Mesenchymal stem cell (in vitro differentiated cells and primary cell): ENCODE data around the gene NPW.

Experiments used
- DNase-seq: peaks from one replicate; pipeline ENCODE4 v3.0.0-alpha.2; 2013
- H2AFZ ChIP-seq: one replicate; pipeline ENCODE4 v1.6.1; 2013; ENCODE audit warnings: low read depth, mild to moderate bottlenecking, control low read depth, inconsistent platforms, low read length, moderate library complexity
- H2AK5ac ChIP-seq: 2 replicates; pipeline ENCODE4 v1.6.1; 2013; ENCODE audit warnings: low read length, moderate library complexity, mild to moderate bottlenecking, inconsistent platforms; ENCODE audit not compliant: severe bottlenecking
- H2BK120ac ChIP-seq: one replicate; pipeline ENCODE4 v1.6.1; 2013; ENCODE audit warnings: low read depth, mild to moderate bottlenecking, inconsistent platforms, low read length, moderate library complexity
- H2BK12ac ChIP-seq, 2 experiments: one replicate each; pipeline ENCODE4 v1.6.1; 2013; ENCODE audit warnings: inconsistent platforms in 2 of 2, low read length in 2 of 2, mild to moderate bottlenecking in 2 of 2, moderate library complexity in 2 of 2, control low read depth in 1 of 2
- H2BK15ac ChIP-seq: one replicate; pipeline ENCODE4 v1.6.1; 2013; ENCODE audit warnings: mild to moderate bottlenecking, low read depth, inconsistent platforms; ENCODE audit not compliant: poor library complexity, severe bottlenecking
- H2BK5ac ChIP-seq: 2 replicates; pipeline ENCODE4 v1.6.1; 2013; ENCODE audit warnings: low read depth, mild to moderate bottlenecking, low read length, control low read depth, inconsistent platforms; ENCODE audit not compliant: poor library complexity, severe bottlenecking
- H3K14ac ChIP-seq, 2 experiments: one replicate each; pipeline ENCODE4 v1.6.1; 2013; ENCODE audit warnings: inconsistent platforms in 2 of 2, low read length in 2 of 2, control low read depth in 1 of 2, mild to moderate bottlenecking in 1 of 2, moderate library complexity in 1 of 2
- H3K18ac ChIP-seq, 2 experiments: one replicate each; pipeline ENCODE4 v1.6.1; 2013; ENCODE audit warnings: inconsistent platforms in 2 of 2, low read length in 2 of 2, control low read depth in 1 of 2, low read depth in 1 of 2, mild to moderate bottlenecking in 1 of 2
- H3K23ac ChIP-seq, 2 experiments: one replicate each; pipeline ENCODE4 v1.6.1; 2013; ENCODE audit warnings: inconsistent platforms in 2 of 2, low read length in 2 of 2, mild to moderate bottlenecking in 2 of 2, moderate library complexity in 2 of 2, control low read depth in 1 of 2
- H3K27ac ChIP-seq: 2 replicates; pipeline ENCODE4 v1.5.1; 2013; ENCODE audit warnings: mild to moderate bottlenecking, moderate library complexity, low read length, control low read depth, inconsistent platforms; ENCODE audit not compliant: poor library complexity, severe bottlenecking
- H3K27me3 ChIP-seq, 2 experiments: 2 replicates each; pipeline versions ENCODE4 v1.6.1 to v1.7.0; 2013; ENCODE audit warnings: low read length in 2 of 2, mild to moderate bottlenecking in 2 of 2, moderate library complexity in 2 of 2, control low read depth in 1 of 2, inconsistent platforms in 1 of 2; ENCODE audit not compliant: control insufficient read depth in 1 of 2, insufficient read depth in 1 of 2
- H3K36me3 ChIP-seq, 2 experiments: 2 replicates each; pipeline versions ENCODE4 v1.6.1 to v1.7.0; 2013; ENCODE audit warnings: low read length in 2 of 2, control low read depth in 1 of 2, inconsistent platforms in 1 of 2, low read depth in 1 of 2, mild to moderate bottlenecking in 1 of 2; ENCODE audit not compliant: insufficient read depth in 2 of 2, control insufficient read depth in 1 of 2
- H3K4ac ChIP-seq, 2 experiments: one replicate each; pipeline ENCODE4 v1.6.1; 2013; ENCODE audit warnings: inconsistent platforms in 2 of 2, low read length in 2 of 2, mild to moderate bottlenecking in 2 of 2, moderate library complexity in 2 of 2, control low read depth in 1 of 2, low read depth in 1 of 2
- H3K4me1 ChIP-seq: 2 replicates; pipeline ENCODE4 v1.6.1; 2013; ENCODE audit warnings: low read depth, low read length, control low read depth; ENCODE audit not compliant: control insufficient read depth, insufficient read depth
- H3K4me2 ChIP-seq: 2 replicates; pipeline ENCODE4 v1.6.1; 2013; ENCODE audit warnings: low read length, mild to moderate bottlenecking, inconsistent platforms; ENCODE audit not compliant: poor library complexity, severe bottlenecking
- H3K4me3 ChIP-seq, 2 experiments: 2 replicates each; pipeline versions ENCODE4 v1.5.1 to v1.7.0; 2013; ENCODE audit warnings: low read length in 2 of 2, mild to moderate bottlenecking in 2 of 2, control low read depth in 1 of 2, low read depth in 1 of 2; ENCODE audit not compliant: insufficient read depth in 1 of 2
- H3K79me1 ChIP-seq: replicated peaks from 2 replicates; pipeline ENCODE4 v1.6.1; 2013; ENCODE audit warnings: mild to moderate bottlenecking, control low read depth, low read length, inconsistent platforms; ENCODE audit not compliant: poor library complexity, severe bottlenecking
- H3K9ac ChIP-seq: 2 replicates; pipeline ENCODE4 v1.7.0; 2013; ENCODE audit warnings: mild to moderate bottlenecking, low read length, moderate library complexity
- H3K9me3 ChIP-seq: 2 replicates; pipeline ENCODE4 v1.7.0; 2013; ENCODE audit warnings: mild to moderate bottlenecking, low read length; ENCODE audit not compliant: control insufficient read depth
- H4K8ac ChIP-seq: one replicate; pipeline ENCODE4 v1.6.1; 2013; ENCODE audit warnings: inconsistent platforms, mild to moderate bottlenecking, low read length, moderate library complexity
- H4K91ac ChIP-seq: one replicate; pipeline ENCODE4 v1.6.1; 2013; ENCODE audit warnings: mild to moderate bottlenecking, low read length, inconsistent platforms
- WGBS: methylation state at CpG from one replicate; pipeline ENCODE4 v1.1.7; 2013; ENCODE audit warnings: mixed read lengths; 5-methylcytosine and 5-hydroxymethylcytosine counted together

The NPW gene

DNA sequence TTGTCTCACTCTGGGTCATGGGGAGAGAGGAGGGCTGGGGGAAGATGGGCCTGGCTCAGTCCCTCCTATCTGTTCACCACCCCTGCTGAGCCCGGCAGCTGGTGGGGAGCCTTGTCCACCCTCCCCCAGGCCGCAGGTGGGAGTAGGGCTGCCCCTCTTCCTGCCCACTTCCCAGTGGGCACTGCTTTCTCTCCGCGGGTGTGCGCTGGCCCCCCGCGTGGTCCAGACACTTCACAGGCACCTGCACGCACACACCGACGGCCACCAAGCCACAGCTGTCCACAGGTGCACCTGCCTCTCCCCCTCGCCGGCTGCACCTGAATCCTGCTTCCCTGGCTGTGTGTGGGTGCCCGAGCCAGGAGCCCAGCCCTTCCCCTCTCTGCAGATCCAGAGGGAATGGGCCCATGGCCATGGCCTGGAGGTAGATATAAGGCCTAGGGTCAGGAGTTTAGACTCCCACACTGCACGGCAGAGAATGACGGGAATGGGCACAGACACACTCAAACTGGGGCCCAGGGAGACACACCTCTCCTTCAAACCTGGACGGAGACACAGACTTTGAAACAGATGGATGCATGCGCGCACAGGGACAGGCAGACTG, 9.1 kb downstream of the NPW start:
- H3K4me1 ChIP-seq, result peaks cover 70% of the 10 kb centered on the region
- H3K79me1 ChIP-seq, result peaks cover 7% of the 10 kb centered on the region
- H3K27ac ChIP-seq, result no peak overlapping the region
- no peak overlapping the region for H2BK120ac ChIP-seq
- H3K18ac ChIP-seq, result no peak overlapping the region
- H3K4me3 ChIP-seq, result peak overlapping the region in 1 of 2 experiments; percentile 9
- H3K23ac ChIP-seq, result no peak overlapping the region
- no peak for DNase-seq
- H3K4me2 ChIP-seq, result peak overlapping the region; percentile 64
- no peak overlapping the region for H3K14ac ChIP-seq
- H3K9ac ChIP-seq, result no peak overlapping the region
- no peak overlapping the region for H3K4ac ChIP-seq
- H4K91ac ChIP-seq, result no peak overlapping the region
- no peak overlapping the region for H2BK5ac ChIP-seq
- H2BK15ac ChIP-seq, result no peak overlapping the region
- H3K9me3 ChIP-seq, result no peaks in the 10 kb centered on the region
- WGBS, result 97% methylated on average over 18 of the region's 18 CpGs
- H3K36me3 ChIP-seq, result peaks cover 0 to 37% of the 10 kb centered on the region in 2 experiments
- no peak overlapping the region for H2AFZ ChIP-seq
- peaks cover 0 to 15% of the 10 kb centered on the region in 2 experiments for H3K27me3 ChIP-seq
- peak overlapping the region in 1 of 2 experiments; percentile 10 for H2BK12ac ChIP-seq
- H2AK5ac ChIP-seq, result no peak overlapping the region
- no peak overlapping the region for H4K8ac ChIP-seq

GRCh38 chr16:2029350-2029749, 9.8 kb downstream of the NPW start:
- WGBS, result 91% methylated on average over 22 of the region's 22 CpGs
- no peak overlapping the region for H2BK15ac ChIP-seq
- H3K4me2 ChIP-seq, result no peak overlapping the region
- no peak overlapping the region for H3K18ac ChIP-seq
- no peak overlapping the region for H4K91ac ChIP-seq
- H3K9ac ChIP-seq, result no peak overlapping the region
- no peak overlapping the region for H3K4me3 ChIP-seq
- no peak overlapping the region for H2AK5ac ChIP-seq
- peaks cover 0 to 37% of the 10 kb centered on the region in 2 experiments for H3K36me3 ChIP-seq
- H3K79me1 ChIP-seq, result peaks cover 7% of the 10 kb centered on the region
- DNase-seq, result no peak
- no peak overlapping the region for H3K23ac ChIP-seq
- H3K4ac ChIP-seq, result no peak overlapping the region
- no peak overlapping the region for H3K14ac ChIP-seq
- no peak overlapping the region for H2BK5ac ChIP-seq
- no peaks in the 10 kb centered on the region for H3K9me3 ChIP-seq
- no peak overlapping the region for H4K8ac ChIP-seq
- H3K27me3 ChIP-seq, result peaks cover 0 to 15% of the 10 kb centered on the region in 2 experiments
- no peak overlapping the region for H2BK12ac ChIP-seq
- H2BK120ac ChIP-seq, result no peak overlapping the region
- peaks cover 69% of the 10 kb centered on the region for H3K4me1 ChIP-seq
- H3K27ac ChIP-seq, result no peak overlapping the region
- H2AFZ ChIP-seq, result no peak overlapping the region

DNA sequence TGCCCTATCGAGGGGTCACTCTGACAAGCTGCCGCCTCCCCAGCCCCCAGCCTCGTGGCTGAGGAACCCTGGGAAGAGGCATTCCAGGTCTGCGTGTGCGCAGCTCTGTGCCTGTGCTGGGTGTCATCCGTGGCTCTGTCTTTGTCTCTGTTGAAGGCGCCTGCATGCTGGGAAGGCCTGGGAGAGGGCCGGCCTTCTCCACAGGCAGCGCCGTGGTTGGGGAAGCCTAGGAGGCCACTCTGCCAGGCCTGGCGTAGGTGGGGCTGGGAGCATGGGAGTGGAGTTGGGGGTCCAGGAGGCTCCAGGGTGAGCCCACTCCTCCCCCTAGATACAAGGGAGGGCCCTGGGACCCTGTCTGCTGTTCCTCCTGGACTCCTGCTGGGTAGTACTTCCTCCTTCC, 10.5 kb downstream of the NPW start:
- Histone ChIP-seq H2AK5ac (peak overlapping the region; percentile 72), H2BK120ac (no peak overlapping the region), H3K18ac (no peak overlapping the region), H3K14ac (no peak overlapping the region), H3K23ac (no peak overlapping the region), H2AFZ (no peak overlapping the region), H3K36me3 (peaks cover 0 to 41% of the 10 kb centered on the region in 2 experiments), H3K4ac (no peak overlapping the region), H3K9ac (no peak overlapping the region), H3K4me1 (peaks cover 74% of the 10 kb centered on the region), H4K91ac (peak overlapping the region; percentile 55), H2BK12ac (no peak overlapping the region), H3K27me3 (peaks cover 0 to 15% of the 10 kb centered on the region in 2 experiments), H3K79me1 (peaks cover 7% of the 10 kb centered on the region), H2BK5ac (peak overlapping the region; percentile 8), H3K4me3 (no peak overlapping the region), H2BK15ac (no peak overlapping the region), H3K4me2 (no peak overlapping the region), H4K8ac (peak overlapping the region; percentile 42), H3K27ac (no peak overlapping the region), H3K9me3 (no peaks in the 10 kb centered on the region)
- 80% methylated on average over 11 of the region's 11 CpGs for WGBS
- DNase-seq, result no peak

GRCh38 chr16:2031081-2031577, 11.5 kb downstream of the NPW start:
- Histone ChIP-seq H3K27me3 (peaks cover 0 to 9% of the 10 kb centered on the region in 2 experiments), H3K9ac (no peak overlapping the region), H4K8ac (no peak overlapping the region), H2AK5ac (peak overlapping the region; percentile 83), H3K14ac (no peak overlapping the region), H4K91ac (no peak overlapping the region), H2BK15ac (no peak overlapping the region), H3K9me3 (no peaks in the 10 kb centered on the region), H3K4me1 (peaks cover 79% of the 10 kb centered on the region), H3K4ac (no peak overlapping the region), H3K4me2 (no peak overlapping the region), H3K27ac (no peak overlapping the region), H3K4me3 (no peak overlapping the region), H3K23ac (no peak overlapping the region), H2BK120ac (peak overlapping the region; percentile 27), H2BK5ac (no peak overlapping the region), H3K18ac (no peak overlapping the region), H2BK12ac (no peak overlapping the region), H3K36me3 (peaks cover 0 to 47% of the 10 kb centered on the region in 2 experiments), H2AFZ (no peak overlapping the region), H3K79me1 (peaks cover 7% of the 10 kb centered on the region)
- no peak for DNase-seq
- 94% methylated on average over 10 of the region's 11 CpGs for whole genome bisulfite sequencing
